ENCODE data around the gene LCP2.

Gene LCP2

GRCh38 chr5:170201311-170201710 is 96.3 kb downstream of the LCP2 start:
- no peak for TF ChIP-seq CTCF (IDR thresholded peaks at IDR 0.05; ENCODE audit: borderline replicate concordance, extremely low read depth, low read length, poor library complexity, severe bottlenecking)
- ATAC-seq (ENCODE audit: insufficient read depth, low read depth) (no peak), DNase-seq (no peak)
- Histone ChIP-seq H3K79me2 (ENCODE audit: insufficient read depth, low read length) (no peaks in the 10 kb centered on the region), H3K4me2 (ENCODE audit: insufficient read depth, low read length) (no peak overlapping the region), H3K36me3 (ENCODE audit: insufficient read depth, low read length) (no peaks in the 10 kb centered on the region), H3K27ac (ENCODE audit: low read length) (no peak overlapping the region), H3K4me1 (ENCODE audit: insufficient read depth, low read length) (no peaks in the 10 kb centered on the region), H4K20me1 (ENCODE audit: insufficient read depth, low read length) (no peaks in the 10 kb centered on the region), H2AFZ (ENCODE audit: low read depth, low read length) (no peak overlapping the region), H3K9me3 (ENCODE audit: insufficient read depth, low read length, severe bottlenecking) (no peaks in the 10 kb centered on the region), H3K9ac (ENCODE audit: low read depth, low read length) (no peak overlapping the region), H3K4me3 (ENCODE audit: low read depth in 1 of 2, low read length in 2 of 2) (no peak overlapping the region), H3K27me3 (ENCODE audit: insufficient read depth, low read length, poor library complexity) (no peaks in the 10 kb centered on the region)

GRCh38 chr5:170200876-170201275 is 96.7 kb downstream of the LCP2 start:
- H4K20me1 ChIP-seq (ENCODE audit: insufficient read depth, low read length), result no peaks in the 10 kb centered on the region
- no peak overlapping the region for H3K9ac ChIP-seq (ENCODE audit: low read depth, low read length)
- no peaks in the 10 kb centered on the region for H3K9me3 ChIP-seq (ENCODE audit: insufficient read depth, low read length, severe bottlenecking)
- no peaks in the 10 kb centered on the region for H3K4me1 ChIP-seq (ENCODE audit: insufficient read depth, low read length)
- H3K79me2 ChIP-seq (ENCODE audit: insufficient read depth, low read length), result no peaks in the 10 kb centered on the region
- H3K36me3 ChIP-seq (ENCODE audit: insufficient read depth, low read length), result no peaks in the 10 kb centered on the region
- DNase-seq, result no peak
- no peak overlapping the region for H3K4me2 ChIP-seq (ENCODE audit: insufficient read depth, low read length)
- H2AFZ ChIP-seq (ENCODE audit: low read depth, low read length), result no peak overlapping the region
- TF ChIP-seq CTCF (IDR thresholded peaks at IDR 0.05; ENCODE audit: borderline replicate concordance, extremely low read depth, low read length, poor library complexity, severe bottlenecking) (no peak), EZH2 (IDR thresholded peaks at IDR 0.05; ENCODE audit: borderline replicate concordance, low read depth, low read length, severe bottlenecking) (no peak)
- no peak for ATAC-seq (ENCODE audit: insufficient read depth, low read depth)
- H3K27ac ChIP-seq (ENCODE audit: low read length), result no peak overlapping the region
- H3K27me3 ChIP-seq (ENCODE audit: insufficient read depth, low read length, poor library complexity), result no peaks in the 10 kb centered on the region
- H3K4me3 ChIP-seq (ENCODE audit: low read depth in 1 of 2, low read length in 2 of 2), result no peak overlapping the region

Measured in DND-41 (cell line).